Left lobe of liver (tissue), 2 donors: Measurements from ENCODE around the gene MMP25. TPM values are rescaled to one million over a fixed set of nuclear protein-coding genes. Genes with fewer than 3 reads are reported as not detected.

Source experiments
- ATAC-seq: fragments of 200-7000 bp; cut with Tn5 transposase; one replicate; pipeline ENCODE4 v1.9.1; 2020; ENCODE audit warnings: mild to moderate bottlenecking, moderate library complexity
- DNase-seq: peaks from one replicate; pipeline ENCODE4 v3.0.0-alpha.2; 2020; ENCODE audit warnings: low spot score
- total RNA-seq: library from RNA; stranded (reverse); gene quantifications from one replicate; pipeline ENCODE4 v1.2.1, GENCODE V29; 2021
- donor health status: DM: no; HTN: no; CAD: no; lungs with moderate emphysema.
- donor health status: DM: no; HTN: yes; CAD: no.

Gene MMP25
- total RNA-seq, 1 donor from 2014 or later = 0.96 TPM

DNA sequence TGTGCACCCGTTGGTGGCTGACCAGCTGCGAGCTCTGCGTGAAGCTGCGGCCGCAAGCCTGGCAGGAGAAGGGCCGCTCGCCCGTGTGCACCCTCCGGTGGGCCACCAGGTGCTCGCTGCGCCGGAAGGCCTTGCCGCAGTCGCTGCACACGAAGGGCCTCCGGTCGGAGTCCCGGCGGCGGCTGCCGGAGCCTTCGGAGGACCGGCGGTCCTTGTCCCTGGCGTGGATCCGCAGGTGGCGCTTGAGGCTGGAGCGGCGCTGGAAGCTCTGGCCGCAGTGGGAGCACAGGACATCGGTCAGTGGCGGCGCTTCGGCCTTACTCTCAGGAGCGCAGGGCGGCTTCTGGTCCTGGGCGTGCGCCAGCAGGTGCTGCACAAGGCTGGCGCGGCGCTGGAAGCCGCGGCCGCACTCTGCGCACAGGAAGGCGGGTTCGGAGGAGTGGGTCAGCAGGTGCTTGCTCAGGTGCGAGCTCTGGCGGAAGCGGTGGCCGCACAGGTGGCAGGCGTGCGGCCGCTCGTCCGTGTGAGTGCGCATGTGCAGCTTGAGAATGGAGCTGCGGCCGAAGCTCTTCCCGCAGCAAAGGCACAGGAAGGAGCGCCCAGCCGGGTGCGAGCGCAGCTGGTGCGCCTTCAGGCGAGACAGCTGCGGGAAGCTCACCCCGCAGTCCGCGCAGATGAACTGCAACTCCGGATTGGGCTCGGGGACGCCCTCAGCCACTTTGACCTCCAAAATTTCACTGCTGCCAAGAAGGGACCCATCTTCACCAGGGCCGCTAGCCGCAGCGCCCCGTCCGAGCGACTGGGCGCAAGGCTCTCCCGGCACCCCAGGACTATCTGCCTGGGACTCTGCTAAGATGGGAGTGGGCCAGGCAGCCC lies 43.6 kb downstream of the MMP25 start:
- DNase-seq (no peak), ATAC-seq (no peak)

DNA sequence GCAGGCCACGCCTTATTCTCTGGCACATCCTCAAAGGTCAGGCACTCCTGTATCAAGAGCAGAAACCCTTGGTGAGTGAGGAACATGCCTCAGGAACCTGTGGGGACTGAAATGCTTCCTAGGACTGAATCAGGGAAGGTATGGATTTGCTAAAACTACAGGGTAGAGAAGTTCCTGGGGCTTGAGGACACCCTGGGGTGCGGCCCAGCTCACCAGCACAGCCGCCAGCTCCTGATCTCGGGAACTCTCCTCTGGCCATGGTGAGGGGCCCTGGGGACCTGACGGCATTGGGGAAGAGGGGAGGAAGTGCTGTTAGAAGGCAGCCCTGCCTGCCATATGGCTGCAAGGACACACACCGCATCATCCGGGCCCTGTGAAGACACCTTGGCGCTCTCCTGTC lies 45.2 kb downstream of the MMP25 start:
- no peak for ATAC-seq
- DNase-seq = no peak

DNA sequence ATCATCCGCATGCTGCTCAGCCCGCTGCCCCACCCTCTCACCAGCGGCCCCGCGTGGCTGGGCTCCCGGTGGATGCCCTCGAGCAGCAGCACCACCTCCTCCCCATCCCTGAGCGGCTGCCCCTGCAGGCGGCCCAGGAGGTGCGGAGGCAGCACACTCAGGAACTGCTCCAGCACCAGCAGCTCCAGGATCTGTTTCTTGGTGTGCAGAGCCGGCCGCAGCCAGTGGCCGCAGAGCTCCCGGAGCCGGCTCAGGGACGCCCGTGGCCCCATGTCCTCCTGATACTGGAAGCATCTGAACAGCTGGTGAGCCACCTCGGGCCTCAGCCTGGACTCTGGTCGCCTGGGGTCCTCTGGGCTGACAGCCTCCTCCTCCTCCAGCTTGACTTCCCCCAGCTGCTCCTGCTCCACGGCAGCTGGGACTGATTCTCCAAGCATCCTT lies 46.2 kb downstream of the MMP25 start:
- DNase-seq (no peak), ATAC-seq (no peak)

- ATAC-seq = peak; percentile 47
- DNase-seq = no peak
These were observed 48.1 kb downstream of the MMP25 start for GRCh38 chr16:3094289-3095027.

DNA sequence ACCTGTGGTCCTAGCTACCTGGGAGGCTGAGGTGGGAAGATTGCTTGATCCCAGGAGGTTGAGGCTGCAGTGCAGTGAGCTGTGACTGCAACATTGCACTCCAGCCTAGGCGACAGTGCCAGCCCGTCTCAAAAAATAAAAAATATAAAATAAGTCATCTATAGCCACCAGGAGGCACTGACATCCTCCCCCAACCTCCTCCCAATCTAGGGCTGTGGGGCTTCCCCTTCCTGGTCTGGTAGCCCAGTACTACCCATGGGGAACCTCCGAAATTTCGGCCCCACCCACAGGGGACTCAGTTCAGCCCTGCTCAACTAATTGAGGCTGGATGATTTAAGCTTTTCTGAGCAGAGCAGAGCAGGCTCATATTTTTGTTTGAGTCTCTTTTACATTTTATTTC lies 49.5 kb downstream of the MMP25 start:
- no peak for DNase-seq
- ATAC-seq = no peak

DNA sequence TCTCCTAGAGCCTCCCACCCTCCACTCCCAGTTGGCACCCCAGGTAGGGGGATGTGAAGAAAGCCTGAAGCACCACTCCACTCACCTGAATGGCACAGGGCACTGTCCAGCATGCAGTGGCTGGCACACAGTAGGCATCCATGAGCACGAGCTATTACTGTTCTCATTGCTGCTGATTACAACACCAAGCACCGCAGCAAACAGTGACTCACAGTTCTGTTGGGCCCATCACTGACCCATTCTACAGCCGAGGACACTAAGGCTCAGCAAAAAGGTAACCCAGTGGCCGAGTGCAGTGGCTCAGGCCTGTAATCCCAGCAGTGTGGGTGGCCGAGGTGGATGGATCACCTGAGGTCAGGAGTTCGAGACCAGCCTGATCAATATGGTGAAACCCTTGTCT lies 50.0 kb downstream of the MMP25 start:
- DNase-seq (no peak), ATAC-seq (no peak)

GRCh38 chr16:3097266-3097665 lies 50.9 kb downstream of the MMP25 start:
- no peak for ATAC-seq
- DNase-seq = no peak

GRCh38 chr16:3098459-3099394 lies 52.4 kb downstream of the MMP25 start, which contains the start of gene ZSCAN10:
ZSCAN10 (minus strand) TSS chr16:3099294; CDS start chr16:3092937, 6,357 bp downstream.
- ATAC-seq (no peak), DNase-seq (no peak)

DNA sequence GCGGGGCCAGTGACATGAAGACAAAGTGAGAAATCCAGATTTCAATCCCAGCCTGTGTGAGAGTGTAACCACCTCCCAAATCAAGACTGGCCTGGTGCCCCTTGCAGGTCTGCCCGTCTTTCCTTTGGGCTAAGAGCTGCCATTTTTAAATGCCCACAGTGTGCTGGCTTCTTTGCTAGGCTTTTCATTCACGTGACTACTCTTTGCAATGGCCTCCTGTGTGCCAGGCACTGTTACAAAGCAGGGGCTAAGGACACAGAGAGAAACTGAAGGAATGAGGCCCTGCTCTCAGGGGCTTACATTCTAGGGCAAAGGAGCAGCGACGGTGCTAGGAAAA lies 53.0 kb downstream of the MMP25 start:
- no peak for ATAC-seq
- DNase-seq = no peak

- peak; percentile 98 for ATAC-seq
- DNase-seq = peak; percentile 89
These were observed 53.6 kb downstream of the MMP25 start for GRCh38 chr16:3099732-3100499.

DNA sequence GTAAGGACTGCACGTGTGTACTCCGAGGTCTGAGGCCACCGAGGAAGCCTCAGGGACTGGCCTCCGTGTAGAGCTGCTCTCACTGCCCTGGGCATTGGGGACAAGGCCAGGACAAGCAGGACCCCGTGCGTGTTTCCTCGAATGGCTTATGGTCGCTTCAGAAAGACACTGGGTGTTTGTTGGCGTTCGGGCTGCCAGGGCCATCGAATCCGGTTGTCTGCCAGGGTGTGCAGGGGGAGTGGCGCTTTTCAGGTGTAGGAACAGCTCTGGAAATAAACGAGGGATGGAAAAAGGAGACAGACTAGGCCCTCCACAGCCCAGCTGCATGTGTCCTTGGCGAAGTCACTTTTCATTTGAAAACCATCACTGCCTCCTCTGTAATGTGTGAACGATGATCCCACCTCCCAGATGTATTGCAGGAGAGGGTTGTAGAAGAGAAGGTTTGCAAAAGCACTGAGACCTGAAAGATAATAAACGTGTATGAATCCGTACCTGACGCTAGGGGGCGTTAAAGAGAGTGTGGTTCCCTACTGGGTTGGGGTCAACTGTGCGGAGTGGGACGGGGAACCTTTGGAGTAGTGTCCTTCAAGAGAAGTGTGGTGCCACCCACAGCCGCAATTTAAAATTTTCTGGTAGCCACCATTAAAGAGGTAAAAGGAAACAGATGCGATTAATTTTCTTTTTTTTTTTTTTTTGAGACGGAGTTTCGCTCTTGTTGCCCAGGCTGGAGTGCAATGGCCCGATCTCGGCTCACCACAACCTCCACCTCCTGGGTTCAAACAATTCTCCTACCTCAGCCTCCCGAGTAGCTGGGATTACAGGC lies 54.9 kb downstream of the MMP25 start:
- DNase-seq (no peak), ATAC-seq (no peak)

GRCh38 chr16:3101841-3102470 lies 55.6 kb downstream of the MMP25 start:
- DNase-seq = no peak
- ATAC-seq = no peak

GRCh38 chr16:3106205-3106928 lies 60.0 kb downstream of the MMP25 start:
- ATAC-seq (peak; percentile 99), DNase-seq (peak; percentile 93)

Other genes starting within 250 kb of the MMP25 start
- gene PRSS41, start 248.1 kb upstream of the MMP25 start, total RNA-seq = not detected
- gene PRSS21, start 229.3 kb upstream of the MMP25 start, total RNA-seq = not detected
- gene ZG16B, start 216.3 kb upstream of the MMP25 start, total RNA-seq = not detected
- 0.70 TPM for gene PRSS22, start 188.4 kb upstream of the MMP25 start, total RNA-seq
- 5.9 TPM for gene FLYWCH2, start 163.3 kb upstream of the MMP25 start, total RNA-seq
- 18.8 TPM for gene FLYWCH1, start 134.6 kb upstream of the MMP25 start, total RNA-seq
- gene KREMEN2, start 82.3 kb upstream of the MMP25 start, total RNA-seq = not detected
- 1.5 TPM for gene PAQR4, start 77.2 kb upstream of the MMP25 start, total RNA-seq
- gene PKMYT1, start 66.1 kb upstream of the MMP25 start, total RNA-seq = 0.98 TPM
- gene CLDN9, start 33.6 kb upstream of the MMP25 start, total RNA-seq = 1.5 TPM
- 0.96 TPM for gene CLDN6, start 28.4 kb upstream of the MMP25 start, total RNA-seq
- 4.3 TPM for gene TNFRSF12A, start 26.2 kb upstream of the MMP25 start, total RNA-seq
- 11.2 TPM for gene HCFC1R1, start 22.6 kb upstream of the MMP25 start, total RNA-seq
- gene THOC6, start 22.5 kb upstream of the MMP25 start, total RNA-seq = 9.6 TPM
- gene BICDL2, start 9.6 kb upstream of the MMP25 start, total RNA-seq = 0.58 TPM
- 172 TPM for gene IL32, start 19.1 kb downstream of the MMP25 start, total RNA-seq
- 0.10 TPM for gene ZSCAN10, start 52.7 kb downstream of the MMP25 start, total RNA-seq
- 7.0 TPM for gene ZNF205, start 66.0 kb downstream of the MMP25 start, total RNA-seq
- 2.7 TPM for gene ZNF213, start 88.5 kb downstream of the MMP25 start, total RNA-seq
- not detected for gene OR1F1, start 141.6 kb downstream of the MMP25 start, total RNA-seq
- 2.2 TPM for gene ZNF200, start 188.6 kb downstream of the MMP25 start, total RNA-seq
- 0.88 TPM for gene MEFV, start 210.1 kb downstream of the MMP25 start, total RNA-seq
- 8.4 TPM for gene ZNF263, start 236.9 kb downstream of the MMP25 start, total RNA-seq